CD8-positive, alpha-beta memory T cell (primary cell): Measurements from ENCODE around the gene SERTAD4. TPM values are rescaled to one million over a fixed set of nuclear protein-coding genes. Genes with fewer than 3 reads are reported as not detected.

Source experiments
- CTCF ChIA-PET: fragments of 350-600 bp; sonication (Branson Sonifier 250); formaldehyde crosslinking; loops from one replicate; lab custom pipeline; 2021; ENCODE audit warnings: antibody characterized with exemption; lab: Charles Lee
- POLR2A ChIA-PET: fragments of 350-600 bp; sonication (Branson Sonifier 250); formaldehyde crosslinking; loops from one replicate; lab custom pipeline; 2021; ENCODE audit warnings: antibody characterized with exemption; lab: Charles Lee
- DNase-seq, 5 donors: peaks; one replicate each; pipeline versions ENCODE4 v3.0.0 to v3.0.0-alpha.2; 2020 to 2022; ENCODE audit warnings: mixed read lengths in 1 of 5
- H3K27ac ChIP-seq: one replicate; pipeline ENCODE4 v1.7.0; 2013; ENCODE audit warnings: low read depth, mild to moderate bottlenecking, low read length, moderate library complexity
- H3K27me3 ChIP-seq: 2 replicates; pipeline ENCODE4 v1.7.0; 2013; ENCODE audit warnings: low read length, mild to moderate bottlenecking; ENCODE audit not compliant: insufficient read depth, poor library complexity, severe bottlenecking
- H3K36me3 ChIP-seq: 2 replicates; pipeline ENCODE4 v1.7.0; 2013; ENCODE audit warnings: mild to moderate bottlenecking, low read length, moderate library complexity; ENCODE audit not compliant: insufficient read depth
- H3K4me1 ChIP-seq: 2 replicates; pipeline ENCODE4 v1.7.0; 2013; ENCODE audit warnings: mild to moderate bottlenecking, low read length, moderate library complexity; ENCODE audit not compliant: insufficient read depth
- H3K4me3 ChIP-seq: 2 replicates; pipeline ENCODE4 v1.7.0; 2013; ENCODE audit warnings: mild to moderate bottlenecking, low read length
- H3K9me3 ChIP-seq: 2 replicates; pipeline ENCODE4 v1.7.0; 2013; ENCODE audit warnings: mild to moderate bottlenecking, low read length
- H3K27ac Mint-ChIP-seq, 8 donors: one replicate each; pipeline ENCODE4 v1.8.0; 2020 to 2021; ENCODE audit warnings: mixed read lengths in 8 of 8, mild to moderate bottlenecking in 6 of 8, inconsistent platforms in 3 of 8, moderate library complexity in 3 of 8
- H3K27me3 Mint-ChIP-seq, 2 donors: one replicate each; pipeline ENCODE4 v1.8.0; 2020 to 2021; ENCODE audit warnings: mixed read lengths in 2 of 2, mild to moderate bottlenecking in 1 of 2, moderate library complexity in 1 of 2
- H3K36me3 Mint-ChIP-seq, 3 donors: one replicate each; pipeline ENCODE4 v1.8.0; 2020 to 2021; ENCODE audit warnings: mixed read lengths in 3 of 3, inconsistent platforms in 1 of 3, mild to moderate bottlenecking in 1 of 3
- H3K4me1 Mint-ChIP-seq, 3 donors: one replicate each; pipeline ENCODE4 v1.8.0; 2020 to 2021; ENCODE audit warnings: mixed read lengths in 3 of 3, inconsistent platforms in 1 of 3, mild to moderate bottlenecking in 1 of 3
- H3K4me3 Mint-ChIP-seq, 7 donors: one replicate each; pipeline ENCODE4 v1.8.0; 2020 to 2021; ENCODE audit warnings: mixed read lengths in 7 of 7, mild to moderate bottlenecking in 6 of 7, moderate library complexity in 4 of 7, inconsistent platforms in 2 of 7
- H3K9me3 Mint-ChIP-seq, 5 donors: one replicate each; pipeline ENCODE4 v1.8.0; 2020 to 2022; ENCODE audit warnings: mixed read lengths in 5 of 5, mild to moderate bottlenecking in 3 of 5, moderate library complexity in 2 of 5, inconsistent platforms in 1 of 5
- polyA plus RNA-seq: library from polyadenylated mRNA; unstranded; fragments of 300-500 nt; fragmentation: Illumina TruSeq; gene quantifications from one replicate; pipeline ENCODE4 v1.2.3, GENCODE V29; 2021
- total RNA-seq, 2 experiments: library from RNA; stranded (reverse); gene quantifications; one replicate each; pipeline ENCODE4 v1.2.3, GENCODE V29; 2021

SERTAD4 gene
- total and polyA plus RNA-seq, 3 experiments from 2014 or later, result not detected

- Histone ChIP-seq H3K4me3 (no peak overlapping the region), H3K4me1 (no peaks in the 10 kb centered on the region), H3K36me3 (no peaks in the 10 kb centered on the region), H3K9me3 (no peaks in the 10 kb centered on the region), H3K27ac (no peak overlapping the region), H3K27me3 (no peaks in the 10 kb centered on the region)
- ChIA-PET CTCF (no interaction called here), POLR2A (no interaction called here)
- Mint-ChIP-seq H3K9me3 (no peaks in the 10 kb centered on the region), H3K27me3 (peaks cover 8 to 34% of the 10 kb centered on the region in 2 donors), H3K4me3 (no peak overlapping the region), H3K36me3 (no peaks in the 10 kb centered on the region), H3K27ac (no peak overlapping the region), H3K4me1 (no peaks in the 10 kb centered on the region)
- no peak for DNase-seq
These were observed 9.2 kb upstream of the SERTAD4 start for GRCh38 chr1:210223226-210223904.

- Mint-ChIP-seq H3K36me3 (no peaks in the 10 kb centered on the region), H3K27ac (no peak overlapping the region), H3K4me1 (peaks cover 3 to 6% (median 5%) of the 10 kb centered on the region in 3 donors), H3K9me3 (peaks cover 0 to 4% (median 0%) of the 10 kb centered on the region in 5 donors), H3K27me3 (peaks cover 27 to 35% of the 10 kb centered on the region in 2 donors), H3K4me3 (no peak overlapping the region)
- DNase-seq, result no peak
- Histone ChIP-seq H3K4me3 (no peak overlapping the region), H3K9me3 (no peaks in the 10 kb centered on the region), H3K27ac (no peak overlapping the region), H3K36me3 (no peaks in the 10 kb centered on the region), H3K27me3 (peaks cover 10% of the 10 kb centered on the region), H3K4me1 (no peaks in the 10 kb centered on the region)
- ChIA-PET CTCF (no interaction called here), POLR2A (no interaction called here)
These were observed 4.4 kb upstream of the SERTAD4 start for GRCh38 chr1:210228158-210228557.

GRCh38 chr1:210230149-210230695, 2.4 kb upstream of the SERTAD4 start:
- Mint-ChIP-seq H3K27ac (no peak overlapping the region), H3K4me3 (no peak overlapping the region), H3K4me1 (peaks cover 9 to 13% (median 12%) of the 10 kb centered on the region in 3 donors), H3K36me3 (no peaks in the 10 kb centered on the region), H3K27me3 (peaks cover 34% of the 10 kb centered on the region in 2 donors), H3K9me3 (peaks cover 0 to 4% (median 0%) of the 10 kb centered on the region in 5 donors)
- H3K4me1 ChIP-seq, result no peaks in the 10 kb centered on the region
- H3K9me3 ChIP-seq, result no peaks in the 10 kb centered on the region
- no peak for DNase-seq
- ChIA-PET CTCF (no interaction called here), POLR2A (no interaction called here)
- no peaks in the 10 kb centered on the region for H3K36me3 ChIP-seq
- H3K27me3 ChIP-seq, result peaks cover 19% of the 10 kb centered on the region
- no peak overlapping the region for H3K27ac ChIP-seq
- no peak overlapping the region for H3K4me3 ChIP-seq

DNA sequence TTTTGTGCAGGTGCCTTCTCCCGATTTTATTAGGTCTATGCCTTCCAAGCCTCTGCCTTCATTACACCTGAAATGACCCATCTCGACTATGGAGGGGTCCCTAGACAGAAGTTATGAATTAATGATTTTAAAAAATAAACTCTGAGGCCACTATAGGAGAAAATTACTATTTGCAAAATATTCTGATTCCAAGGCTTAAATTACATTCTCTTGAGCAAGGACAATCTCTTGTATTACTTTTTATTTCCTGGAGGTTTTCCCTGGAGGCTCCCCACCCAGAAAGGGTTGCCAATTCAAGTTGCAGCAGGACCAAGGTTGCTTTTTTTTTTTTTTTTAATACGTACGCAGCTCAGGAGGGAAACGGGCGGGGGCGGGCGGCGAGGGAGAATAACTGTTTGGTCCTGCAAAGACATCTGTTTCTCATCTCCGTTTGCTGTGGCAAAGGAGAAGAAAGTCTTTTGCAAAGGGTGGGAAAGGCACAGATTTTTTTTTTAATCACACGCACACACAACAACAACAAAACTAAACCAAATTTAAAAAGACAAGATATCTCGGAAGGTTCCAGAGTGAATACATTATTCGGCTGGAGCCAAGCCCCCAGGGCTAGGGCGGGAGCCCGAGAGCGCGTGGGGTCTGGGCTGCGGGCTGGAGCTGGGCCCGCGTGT, 618 bp upstream of the SERTAD4 start:
- Mint-ChIP-seq H3K36me3 (no peaks in the 10 kb centered on the region), H3K4me3 (peak overlapping the region; percentile 54 to 79 (median 67)), H3K4me1 (peaks cover 9 to 13% (median 12%) of the 10 kb centered on the region in 3 donors), H3K27me3 (peaks cover 40 to 48% of the 10 kb centered on the region in 2 donors), H3K9me3 (peaks cover 0 to 4% (median 0%) of the 10 kb centered on the region in 5 donors), H3K27ac (no peak overlapping the region)
- no peak for DNase-seq
- no peak overlapping the region for H3K27ac ChIP-seq
- H3K4me1 ChIP-seq, result no peaks in the 10 kb centered on the region
- POLR2A ChIA-PET, result no interaction called here
- H3K9me3 ChIP-seq, result no peaks in the 10 kb centered on the region
- H3K36me3 ChIP-seq, result no peaks in the 10 kb centered on the region
- H3K4me3 ChIP-seq, result no peak overlapping the region
- CTCF ChIA-PET, result no interaction called here
- H3K27me3 ChIP-seq, result peaks cover 19% of the 10 kb centered on the region

DNA sequence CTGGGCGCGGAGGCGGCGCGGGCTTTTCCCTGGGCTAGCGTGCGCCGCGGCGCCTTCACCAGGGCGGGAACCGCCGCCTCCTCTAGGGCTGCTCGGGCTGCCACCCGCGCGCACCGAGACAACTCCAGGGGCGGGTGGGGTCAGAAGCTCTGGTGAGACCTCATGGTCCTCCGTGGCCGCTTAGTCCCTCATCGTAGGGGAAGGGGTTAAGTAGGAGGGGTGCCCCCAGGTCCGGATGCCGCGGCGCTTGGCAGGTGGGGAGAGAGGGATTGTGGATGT, 559 bp downstream of the SERTAD4 start:
- Histone ChIP-seq H3K27ac (no peak overlapping the region), H3K9me3 (no peaks in the 10 kb centered on the region), H3K27me3 (peaks cover 19% of the 10 kb centered on the region), H3K36me3 (no peaks in the 10 kb centered on the region), H3K4me3 (no peak overlapping the region), H3K4me1 (no peaks in the 10 kb centered on the region)
- Mint-ChIP-seq H3K9me3 (peaks cover 0 to 4% (median 0%) of the 10 kb centered on the region in 5 donors), H3K4me3 (peak overlapping the region in 6 of 7 donors; percentile 24 to 63 (median 44)), H3K4me1 (peaks cover 9 to 13% (median 12%) of the 10 kb centered on the region in 3 donors), H3K36me3 (no peaks in the 10 kb centered on the region), H3K27me3 (peaks cover 45 to 59% of the 10 kb centered on the region in 2 donors), H3K27ac (no peak overlapping the region)
- DNase-seq, result no peak
- ChIA-PET CTCF (no interaction called here), POLR2A (no interaction called here)

- Mint-ChIP-seq H3K4me1 (peaks cover 9 to 13% (median 12%) of the 10 kb centered on the region in 3 donors), H3K4me3 (peak overlapping the region in 6 of 7 donors; percentile 42 to 75 (median 58)), H3K9me3 (peaks cover 0 to 4% (median 0%) of the 10 kb centered on the region in 5 donors), H3K27me3 (peaks cover 47 to 63% of the 10 kb centered on the region in 2 donors), H3K27ac (no peak overlapping the region), H3K36me3 (no peaks in the 10 kb centered on the region)
- H3K36me3 ChIP-seq, result no peaks in the 10 kb centered on the region
- H3K27ac ChIP-seq, result no peak overlapping the region
- H3K4me1 ChIP-seq, result no peaks in the 10 kb centered on the region
- no peaks in the 10 kb centered on the region for H3K9me3 ChIP-seq
- H3K4me3 ChIP-seq, result no peak overlapping the region
- ChIA-PET CTCF (no interaction called here), POLR2A (no interaction called here)
- DNase-seq, result no peak
- H3K27me3 ChIP-seq, result peaks cover 19% of the 10 kb centered on the region
These were observed 1.1 kb downstream of the SERTAD4 start for GRCh38 chr1:210233495-210234328.

DNA sequence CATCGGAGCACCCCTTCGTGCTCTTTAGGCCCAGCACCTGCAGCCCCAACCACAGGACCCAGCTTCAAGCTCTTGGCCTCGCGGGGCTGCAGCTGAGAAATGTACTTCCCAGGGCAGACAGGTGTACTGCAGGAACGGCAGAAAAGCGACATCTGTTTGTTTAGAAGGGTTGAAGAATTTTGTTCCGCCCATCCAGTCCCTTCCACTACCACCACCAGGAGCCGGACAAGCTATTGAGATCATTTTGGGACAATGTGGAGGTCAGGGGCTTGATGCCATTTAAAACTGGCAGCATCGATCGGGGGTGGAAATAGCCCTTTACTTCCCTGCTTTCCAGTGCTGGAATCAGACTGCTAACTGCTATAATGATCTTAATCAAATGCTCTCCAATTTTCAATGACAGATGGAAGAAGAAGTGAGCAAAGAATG, 1.7 kb downstream of the SERTAD4 start:
- Histone ChIP-seq H3K27me3 (peaks cover 19% of the 10 kb centered on the region), H3K27ac (no peak overlapping the region), H3K9me3 (no peaks in the 10 kb centered on the region), H3K36me3 (no peaks in the 10 kb centered on the region), H3K4me3 (no peak overlapping the region), H3K4me1 (no peaks in the 10 kb centered on the region)
- POLR2A ChIA-PET, result no interaction called here
- Mint-ChIP-seq H3K36me3 (no peaks in the 10 kb centered on the region), H3K27ac (peak overlapping the region in 1 of 8 donors; percentile 57), H3K4me3 (peak overlapping the region; percentile 29 to 68 (median 52)), H3K4me1 (peaks cover 9 to 13% (median 12%) of the 10 kb centered on the region in 3 donors), H3K9me3 (peaks cover 0 to 4% (median 0%) of the 10 kb centered on the region in 5 donors), H3K27me3 (peaks cover 47 to 66% of the 10 kb centered on the region in 2 donors)
- no peak for DNase-seq
- CTCF ChIA-PET, result no interaction called here
